GM23338 (cell line): ENCODE results near the gene MRPS10.

Source experiments
- CREB1 ChIP-seq: fragments of 250-450 bp; sonication (Bioruptor Pico); IDR thresholded peaks from 2 replicates; pipeline ENCODE4 v1.5.0; 2020; ENCODE audit warnings: low read depth, mild to moderate bottlenecking, moderate library complexity
- EZH2 ChIP-seq: fragments of 200-600 bp; sonication (generic); IDR thresholded peaks from one replicate; pipeline ENCODE4 v1.8.0; 2017; ENCODE audit warnings: antibody characterized with exemption, mild to moderate bottlenecking, low read depth; ENCODE audit not compliant: unreplicated experiment
- EZH2phosphoT487 ChIP-seq: fragments of 200-600 bp; sonication (generic); IDR thresholded peaks from one replicate; pipeline ENCODE4 v1.8.1; 2018; ENCODE audit warnings: antibody characterized with exemption; ENCODE audit not compliant: unreplicated experiment
- JUNB ChIP-seq: IDR thresholded peaks from one replicate; pipeline ENCODE4 v1.6.1; 2016; ENCODE audit warnings: antibody characterized with exemption; ENCODE audit not compliant: unreplicated experiment
- NANOG ChIP-seq: IDR thresholded peaks from 2 replicates; pipeline ENCODE4 v1.6.1; 2016; ENCODE audit warnings: antibody characterized with exemption, borderline replicate concordance
- POLR2AphosphoS5 ChIP-seq: IDR thresholded peaks from 2 replicates; pipeline ENCODE4 v1.6.1; 2016; ENCODE audit warnings: antibody characterized with exemption, low read depth
- REST ChIP-seq: IDR thresholded peaks from one replicate; pipeline ENCODE4 v1.6.1; 2018; ENCODE audit warnings: antibody characterized with exemption; ENCODE audit not compliant: unreplicated experiment
- ZNF462 ChIP-seq: fragments of 250-450 bp; sonication (Bioruptor Pico); IDR thresholded peaks from 2 replicates; pipeline ENCODE4 v1.5.0; 2020; ENCODE audit warnings: mild to moderate bottlenecking, moderate library complexity
- TF ChIP-seq, protein P1 (sequence below), 2 experiments: fragments of 200-600 bp in 1 of 2; sonication (generic) in 1 of 2; conservative IDR thresholded peaks; 2 replicates each; pipeline versions ENCODE4 v1.5.1 to v1.6.1; 2016 to 2017; ENCODE audit warnings: antibody characterized with exemption in 2 of 2, low read depth in 2 of 2, mild to moderate bottlenecking in 2 of 2, moderate library complexity in 1 of 2
- TF ChIP-seq, protein P2 (sequence below): IDR thresholded peaks from 2 replicates; pipeline ENCODE4 v1.6.1; 2016; ENCODE audit warnings: antibody characterized with exemption

DNA sequence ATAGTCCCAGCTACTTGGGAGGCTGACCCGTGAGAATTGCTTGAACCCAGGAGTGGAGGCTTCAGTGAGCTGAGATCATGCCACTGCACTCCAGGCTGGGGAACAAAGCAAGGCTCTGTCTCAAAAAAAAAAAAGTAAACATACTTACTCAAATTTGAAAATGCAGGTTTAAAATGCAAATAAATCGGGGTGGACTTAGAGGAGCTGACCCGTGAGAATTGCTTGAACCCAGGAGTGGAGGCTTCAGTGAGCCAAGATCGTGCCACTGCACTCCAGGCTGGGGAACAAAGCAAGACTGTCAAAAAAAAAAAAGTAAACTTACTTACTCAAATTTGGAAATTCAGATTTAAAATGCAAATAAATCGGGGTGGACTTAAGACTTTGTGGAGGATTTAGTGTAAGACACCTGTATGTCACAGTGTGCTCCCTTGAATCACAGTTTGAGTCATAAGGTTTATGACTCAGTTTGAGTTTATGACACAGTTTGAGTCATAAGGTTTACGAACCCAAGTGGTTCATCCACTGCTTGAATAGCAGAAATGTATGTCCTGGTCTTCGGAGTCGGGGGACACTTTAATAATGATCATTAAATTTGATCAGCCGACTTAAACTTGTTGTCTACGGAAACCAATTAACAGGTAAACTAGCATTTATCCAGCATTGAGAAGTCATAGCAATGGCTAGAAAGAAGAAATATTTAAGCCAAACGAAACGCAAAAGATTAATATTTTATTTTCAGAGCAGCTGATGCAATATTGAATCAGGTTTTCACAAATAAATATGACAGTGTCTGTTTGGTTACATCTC lies 6.8 kb upstream of the MRPS10 start:
- TF ChIP-seq NANOG (no peak), EZH2phosphoT487 (no peak), POLR2AphosphoS5 (no peak), REST (no peak), EZH2 (no peak), CREB1 (CRISPR knock-in tag) (no peak), ZNF462 (CRISPR knock-in tag) (no peak), JUNB (no peak)
- TF ChIP-seq, protein P1, sequence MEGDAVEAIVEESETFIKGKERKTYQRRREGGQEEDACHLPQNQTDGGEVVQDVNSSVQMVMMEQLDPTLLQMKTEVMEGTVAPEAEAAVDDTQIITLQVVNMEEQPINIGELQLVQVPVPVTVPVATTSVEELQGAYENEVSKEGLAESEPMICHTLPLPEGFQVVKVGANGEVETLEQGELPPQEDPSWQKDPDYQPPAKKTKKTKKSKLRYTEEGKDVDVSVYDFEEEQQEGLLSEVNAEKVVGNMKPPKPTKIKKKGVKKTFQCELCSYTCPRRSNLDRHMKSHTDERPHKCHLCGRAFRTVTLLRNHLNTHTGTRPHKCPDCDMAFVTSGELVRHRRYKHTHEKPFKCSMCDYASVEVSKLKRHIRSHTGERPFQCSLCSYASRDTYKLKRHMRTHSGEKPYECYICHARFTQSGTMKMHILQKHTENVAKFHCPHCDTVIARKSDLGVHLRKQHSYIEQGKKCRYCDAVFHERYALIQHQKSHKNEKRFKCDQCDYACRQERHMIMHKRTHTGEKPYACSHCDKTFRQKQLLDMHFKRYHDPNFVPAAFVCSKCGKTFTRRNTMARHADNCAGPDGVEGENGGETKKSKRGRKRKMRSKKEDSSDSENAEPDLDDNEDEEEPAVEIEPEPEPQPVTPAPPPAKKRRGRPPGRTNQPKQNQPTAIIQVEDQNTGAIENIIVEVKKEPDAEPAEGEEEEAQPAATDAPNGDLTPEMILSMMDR (conservative IDR thresholded peaks at IDR 0.05; ENCODE audit: low read depth in 2 of 2), result no peak
- TF ChIP-seq, protein P2, sequence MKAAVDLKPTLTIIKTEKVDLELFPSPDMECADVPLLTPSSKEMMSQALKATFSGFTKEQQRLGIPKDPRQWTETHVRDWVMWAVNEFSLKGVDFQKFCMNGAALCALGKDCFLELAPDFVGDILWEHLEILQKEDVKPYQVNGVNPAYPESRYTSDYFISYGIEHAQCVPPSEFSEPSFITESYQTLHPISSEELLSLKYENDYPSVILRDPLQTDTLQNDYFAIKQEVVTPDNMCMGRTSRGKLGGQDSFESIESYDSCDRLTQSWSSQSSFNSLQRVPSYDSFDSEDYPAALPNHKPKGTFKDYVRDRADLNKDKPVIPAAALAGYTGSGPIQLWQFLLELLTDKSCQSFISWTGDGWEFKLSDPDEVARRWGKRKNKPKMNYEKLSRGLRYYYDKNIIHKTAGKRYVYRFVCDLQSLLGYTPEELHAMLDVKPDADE, result no peak
